Astrocyte (in vitro differentiated cells and primary cell): ENCODE results near the gene HDAC11. TPM values are rescaled to one million over a fixed set of nuclear protein-coding genes. Genes with fewer than 3 reads are reported as not detected.
A peak's percentile ranks its signal among the peaks of the same experiment; 100 is the strongest.

Experiments used
- DNase-seq: peaks from one replicate; pipeline ENCODE4 v3.0.0-alpha.2; 2010; ENCODE audit warnings: low read depth
- FAIRE-seq: peaks from 2 replicates; lab custom pipeline; 2011; peaks lifted over from hg19 to GRCh38; lab: Jason Lieb, UNC
- H2AFZ ChIP-seq: 2 replicates; pipeline ENCODE4 v1.6.0; 2012; ENCODE audit warnings: low read depth, low read length, inconsistent platforms
- H3K27ac ChIP-seq: 2 replicates; pipeline ENCODE4 v1.5.1; 2011; ENCODE audit warnings: low read depth, low read length, inconsistent platforms
- H3K27me3 ChIP-seq: 2 replicates; pipeline ENCODE4 v1.6.0; 2011; ENCODE audit warnings: low read length, inconsistent platforms; ENCODE audit not compliant: insufficient read depth
- H3K36me3 ChIP-seq: 2 replicates; pipeline ENCODE4 v1.5.1; 2011; ENCODE audit warnings: low read length, inconsistent platforms; ENCODE audit not compliant: insufficient read depth
- H3K4me1 ChIP-seq: 2 replicates; pipeline ENCODE4 v1.5.1; 2011; ENCODE audit warnings: low read length, inconsistent platforms; ENCODE audit not compliant: insufficient read depth
- H3K4me2 ChIP-seq: 2 replicates; pipeline ENCODE4 v1.6.0; 2012; ENCODE audit warnings: low read length, inconsistent platforms
- H3K4me3 ChIP-seq: 2 replicates; pipeline ENCODE4 v1.5.1; 2011; ENCODE audit warnings: low read depth, mild to moderate bottlenecking, low read length, inconsistent platforms; ENCODE audit not compliant: insufficient read depth
- H3K79me2 ChIP-seq: 2 replicates; pipeline ENCODE4 v1.6.0; 2012; ENCODE audit warnings: mild to moderate bottlenecking, low read length, inconsistent platforms; ENCODE audit not compliant: insufficient read depth
- H3K9ac ChIP-seq: 2 replicates; pipeline ENCODE4 v1.6.0; 2012; ENCODE audit warnings: mild to moderate bottlenecking, low read length, inconsistent platforms
- H3K9me3 ChIP-seq: 2 replicates; pipeline ENCODE4 v1.5.1; 2012; ENCODE audit warnings: low read depth, mild to moderate bottlenecking, low read length, inconsistent platforms; ENCODE audit not compliant: insufficient read depth
- H4K20me1 ChIP-seq: 2 replicates; pipeline ENCODE4 v1.6.0; 2012; ENCODE audit warnings: low read length, inconsistent platforms; ENCODE audit not compliant: insufficient read depth
- H3K27ac Mint-ChIP-seq: one replicate; pipeline ENCODE4 v1.8.0; 2021; ENCODE audit warnings: mild to moderate bottlenecking, mixed read lengths; ENCODE audit not compliant: unreplicated experiment
- H3K27me3 Mint-ChIP-seq: one replicate; pipeline ENCODE4 v1.8.0; 2021; ENCODE audit warnings: low read depth, mixed read lengths; ENCODE audit not compliant: unreplicated experiment
- H3K36me3 Mint-ChIP-seq: one replicate; pipeline ENCODE4 v1.8.0; 2021; ENCODE audit warnings: low read depth, mixed read lengths; ENCODE audit not compliant: unreplicated experiment
- H3K4me1 Mint-ChIP-seq: one replicate; pipeline ENCODE4 v1.8.0; 2021; ENCODE audit warnings: low read depth, mixed read lengths; ENCODE audit not compliant: unreplicated experiment
- H3K4me3 Mint-ChIP-seq: one replicate; pipeline ENCODE4 v1.8.0; 2021; ENCODE audit warnings: mild to moderate bottlenecking, moderate library complexity, mixed read lengths; ENCODE audit not compliant: unreplicated experiment
- H3K9me3 Mint-ChIP-seq: one replicate; pipeline ENCODE4 v1.8.0; 2021; ENCODE audit warnings: mild to moderate bottlenecking, mixed read lengths; ENCODE audit not compliant: unreplicated experiment
- EZH2 ChIP-seq: IDR thresholded peaks from 2 replicates; pipeline ENCODE4 v1.6.1; 2012; ENCODE audit warnings: mild to moderate bottlenecking, low read length, inconsistent platforms; ENCODE audit not compliant: insufficient read depth
- total RNA-seq: library from RNA; stranded (reverse); gene quantifications from 2 replicates; pipeline ENCODE4 v1.2.1, GENCODE V29; 2021
- TF ChIP-seq, protein P1 (sequence below): IDR thresholded peaks from 2 replicates; pipeline ENCODE4 v1.5.1; 2011; ENCODE audit warnings: low read depth, mild to moderate bottlenecking, inconsistent platforms, low read length, moderate library complexity; ENCODE audit not compliant: insufficient read depth

The HDAC11 gene
- total RNA-seq, 1 donor from 2014 or later = 8.6 TPM

DNA sequence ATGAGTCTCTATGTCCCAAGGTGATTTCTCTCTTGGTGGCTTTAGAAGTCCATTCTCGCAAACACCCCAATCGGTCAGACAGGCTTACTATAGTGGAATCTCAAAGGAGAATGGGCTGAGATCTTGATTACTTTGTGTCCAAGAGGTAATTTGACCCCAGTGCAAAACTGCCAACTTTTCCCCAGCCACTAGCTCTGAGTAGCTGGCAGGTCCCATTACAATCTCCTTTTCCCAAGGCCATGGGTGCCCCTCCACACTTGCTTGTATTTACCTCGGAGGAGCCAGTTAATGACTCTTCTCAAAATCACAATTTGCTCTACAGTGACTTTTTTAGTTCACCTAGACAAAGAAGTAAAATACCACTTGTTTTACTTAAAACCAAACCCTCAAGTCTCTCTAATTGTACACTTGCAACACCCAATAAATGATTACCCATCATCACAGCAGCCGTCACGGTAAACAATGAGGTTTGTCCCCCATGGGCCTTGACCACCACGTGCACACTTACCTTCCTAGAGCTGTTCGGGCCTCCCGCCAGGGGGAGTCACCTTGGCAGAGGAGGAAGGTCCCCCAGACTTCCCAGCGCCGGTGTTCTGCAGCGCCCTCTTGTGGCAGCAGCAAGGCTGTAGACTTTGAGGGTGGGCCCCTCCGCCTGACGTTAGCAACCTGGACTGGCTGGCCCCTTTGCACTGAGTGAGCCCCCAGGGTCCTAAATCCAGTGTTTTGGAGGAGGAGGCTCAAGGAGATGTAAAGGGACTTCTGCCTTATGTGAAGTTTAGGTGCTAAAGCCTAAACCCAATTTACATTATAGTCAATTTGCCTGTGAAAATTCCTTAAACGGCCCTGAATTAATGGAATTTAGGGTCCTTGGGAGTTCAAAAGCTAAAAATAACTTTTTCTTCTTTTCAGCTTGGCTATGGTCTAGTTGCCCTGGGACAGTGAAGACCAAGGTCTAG lies 18.7 kb upstream of the HDAC11 start:
- H3K27ac Mint-ChIP-seq = no peak overlapping the region
- peaks cover 12% of the 10 kb centered on the region for H3K27me3 ChIP-seq
- DNase-seq (no peak), FAIRE-seq (no peak)
- H3K4me1 ChIP-seq = no peaks in the 10 kb centered on the region
- H3K36me3 Mint-ChIP-seq = no peaks in the 10 kb centered on the region
- H3K9me3 Mint-ChIP-seq = peaks cover 3% of the 10 kb centered on the region
- H3K9me3 ChIP-seq = no peaks in the 10 kb centered on the region
- H3K4me3 ChIP-seq = no peak overlapping the region
- no peak overlapping the region for H3K4me2 ChIP-seq
- no peaks in the 10 kb centered on the region for H3K4me1 Mint-ChIP-seq
- H3K27ac ChIP-seq = no peak overlapping the region
- no peak overlapping the region for H2AFZ ChIP-seq
- H3K9ac ChIP-seq = no peak overlapping the region
- H3K36me3 ChIP-seq = no peaks in the 10 kb centered on the region
- no peaks in the 10 kb centered on the region for H3K79me2 ChIP-seq
- TF ChIP-seq, protein P1, sequence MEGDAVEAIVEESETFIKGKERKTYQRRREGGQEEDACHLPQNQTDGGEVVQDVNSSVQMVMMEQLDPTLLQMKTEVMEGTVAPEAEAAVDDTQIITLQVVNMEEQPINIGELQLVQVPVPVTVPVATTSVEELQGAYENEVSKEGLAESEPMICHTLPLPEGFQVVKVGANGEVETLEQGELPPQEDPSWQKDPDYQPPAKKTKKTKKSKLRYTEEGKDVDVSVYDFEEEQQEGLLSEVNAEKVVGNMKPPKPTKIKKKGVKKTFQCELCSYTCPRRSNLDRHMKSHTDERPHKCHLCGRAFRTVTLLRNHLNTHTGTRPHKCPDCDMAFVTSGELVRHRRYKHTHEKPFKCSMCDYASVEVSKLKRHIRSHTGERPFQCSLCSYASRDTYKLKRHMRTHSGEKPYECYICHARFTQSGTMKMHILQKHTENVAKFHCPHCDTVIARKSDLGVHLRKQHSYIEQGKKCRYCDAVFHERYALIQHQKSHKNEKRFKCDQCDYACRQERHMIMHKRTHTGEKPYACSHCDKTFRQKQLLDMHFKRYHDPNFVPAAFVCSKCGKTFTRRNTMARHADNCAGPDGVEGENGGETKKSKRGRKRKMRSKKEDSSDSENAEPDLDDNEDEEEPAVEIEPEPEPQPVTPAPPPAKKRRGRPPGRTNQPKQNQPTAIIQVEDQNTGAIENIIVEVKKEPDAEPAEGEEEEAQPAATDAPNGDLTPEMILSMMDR = peak; percentile 54
- TF ChIP-seq EZH2 = no peak
- H3K27me3 Mint-ChIP-seq = peaks cover 50% of the 10 kb centered on the region
- no peak overlapping the region for H3K4me3 Mint-ChIP-seq
- H4K20me1 ChIP-seq = no peaks in the 10 kb centered on the region

DNA sequence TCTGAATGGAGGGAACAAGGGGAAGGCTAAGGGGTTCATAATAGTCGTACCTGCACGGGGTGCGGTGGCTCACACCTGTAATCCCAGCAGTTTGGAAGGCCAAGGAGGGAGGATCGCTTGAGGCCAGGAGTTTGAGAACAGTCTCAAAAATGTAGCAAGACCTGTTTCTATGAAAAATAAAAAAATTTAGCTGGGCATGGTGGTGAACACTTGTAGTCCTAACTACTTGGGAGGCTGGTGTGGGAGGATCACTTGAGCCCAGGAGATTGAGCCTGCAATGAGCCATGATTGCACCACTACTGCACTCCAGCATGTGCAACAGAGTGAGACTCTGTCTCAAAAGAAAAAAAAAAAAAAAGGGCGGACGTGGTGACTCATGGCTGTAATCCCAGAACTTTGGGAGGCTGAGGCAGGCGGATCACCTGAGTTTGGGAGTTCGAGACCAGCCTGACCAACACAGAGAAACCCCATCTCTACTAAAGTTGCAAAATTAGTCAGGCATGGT lies 17.9 kb upstream of the HDAC11 start:
- Histone ChIP-seq H3K4me2 (no peak overlapping the region), H3K9ac (no peak overlapping the region), H3K27ac (no peak overlapping the region), H2AFZ (no peak overlapping the region), H4K20me1 (no peaks in the 10 kb centered on the region), H3K4me1 (no peaks in the 10 kb centered on the region), H3K79me2 (no peaks in the 10 kb centered on the region), H3K36me3 (no peaks in the 10 kb centered on the region), H3K27me3 (peaks cover 12% of the 10 kb centered on the region), H3K4me3 (no peak overlapping the region), H3K9me3 (no peaks in the 10 kb centered on the region)
- H3K36me3 Mint-ChIP-seq = no peaks in the 10 kb centered on the region
- no peak overlapping the region for H3K4me3 Mint-ChIP-seq
- no peak overlapping the region for H3K27ac Mint-ChIP-seq
- peaks cover 3% of the 10 kb centered on the region for H3K9me3 Mint-ChIP-seq
- H3K27me3 Mint-ChIP-seq = peaks cover 52% of the 10 kb centered on the region
- no peak for DNase-seq
- TF ChIP-seq, protein P1 = no peak
- TF ChIP-seq EZH2 = no peak
- no peaks in the 10 kb centered on the region for H3K4me1 Mint-ChIP-seq
- no peak for FAIRE-seq

DNA sequence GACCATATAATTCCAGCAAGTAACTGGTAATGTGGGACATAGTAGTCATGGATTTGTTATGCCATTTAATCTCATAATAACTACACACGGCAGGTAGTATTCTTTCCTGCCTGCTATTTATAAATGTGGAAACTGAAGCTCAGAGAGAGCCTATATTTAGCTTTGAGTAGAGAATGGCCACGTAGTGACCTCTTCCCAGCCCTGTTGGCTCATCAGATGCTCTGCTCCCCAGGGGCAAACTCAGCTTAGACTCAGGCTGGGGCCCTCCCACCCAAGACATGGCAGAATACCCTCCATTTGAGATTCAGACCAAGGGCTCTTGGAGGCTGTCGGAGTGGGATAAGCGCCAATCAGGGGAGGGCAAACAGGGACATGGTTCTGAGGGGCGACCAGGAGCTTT lies 17.3 kb upstream of the HDAC11 start:
- FAIRE-seq = no peak
- no peaks in the 10 kb centered on the region for H3K36me3 Mint-ChIP-seq
- TF ChIP-seq, protein P1 = no peak
- TF ChIP-seq EZH2 = no peak
- Histone ChIP-seq H3K9ac (no peak overlapping the region), H3K27ac (no peak overlapping the region), H3K4me3 (no peak overlapping the region), H3K79me2 (no peaks in the 10 kb centered on the region), H2AFZ (no peak overlapping the region), H3K27me3 (peaks cover 12% of the 10 kb centered on the region), H3K36me3 (no peaks in the 10 kb centered on the region), H3K4me1 (no peaks in the 10 kb centered on the region), H4K20me1 (no peaks in the 10 kb centered on the region), H3K4me2 (no peak overlapping the region), H3K9me3 (no peaks in the 10 kb centered on the region)
- DNase-seq = no peak
- peaks cover 3% of the 10 kb centered on the region for H3K9me3 Mint-ChIP-seq
- peaks cover 52% of the 10 kb centered on the region for H3K27me3 Mint-ChIP-seq
- H3K27ac Mint-ChIP-seq = no peak overlapping the region
- H3K4me3 Mint-ChIP-seq = no peak overlapping the region
- no peaks in the 10 kb centered on the region for H3K4me1 Mint-ChIP-seq
